Effector memory CD8-positive, alpha-beta T cell (primary cell): ENCODE measurements around the gene MTUS2.

Experiments
- ATAC-seq: fragments of 150-1000 bp; cut with Tn5 transposase; replicated peaks from 2 replicates; pipeline ENCODE4 v1.10.0; 2021; ENCODE audit warnings: mild to moderate bottlenecking, moderate library complexity
- DNase-seq, 3 experiments: peaks; one replicate each; pipeline ENCODE4 v3.0.0; 2021
- H3K27ac Mint-ChIP-seq, 2 donors: one replicate each; pipeline ENCODE4 v1.8.0; 2022; ENCODE audit warnings: mild to moderate bottlenecking in 2 of 2, mixed read lengths in 2 of 2, moderate library complexity in 2 of 2
- H3K27me3 Mint-ChIP-seq, 2 donors: one replicate each; pipeline ENCODE4 v1.8.0; 2022; ENCODE audit warnings: mixed read lengths in 2 of 2
- H3K36me3 Mint-ChIP-seq: one replicate; pipeline ENCODE4 v1.8.0; 2022; ENCODE audit warnings: mild to moderate bottlenecking, moderate library complexity, mixed read lengths; ENCODE audit not compliant: insufficient read depth
- H3K4me1 Mint-ChIP-seq, 2 donors: one replicate each; pipeline ENCODE4 v1.8.0; 2022; ENCODE audit warnings: low read depth in 2 of 2, mixed read lengths in 2 of 2
- H3K4me3 Mint-ChIP-seq, 2 donors: one replicate each; pipeline ENCODE4 v1.8.0; 2022; ENCODE audit warnings: mild to moderate bottlenecking in 2 of 2, mixed read lengths in 2 of 2, moderate library complexity in 2 of 2
- H3K9me3 Mint-ChIP-seq, 2 donors: one replicate each; pipeline ENCODE4 v1.8.0; 2022; ENCODE audit warnings: mixed read lengths in 2 of 2

The MTUS2 gene

GRCh38 chr13:29239653-29240525, 419.8 kb downstream of the MTUS2 start:
- no peak overlapping the region for H3K27ac Mint-ChIP-seq
- no peak overlapping the region for H3K4me3 Mint-ChIP-seq
- DNase-seq (no peak), ATAC-seq (no peak)
- H3K27me3 Mint-ChIP-seq, result peaks cover 0 to 43% of the 10 kb centered on the region in 2 donors
- no peaks in the 10 kb centered on the region for H3K4me1 Mint-ChIP-seq
- H3K36me3 Mint-ChIP-seq, result no peaks in the 10 kb centered on the region
- H3K9me3 Mint-ChIP-seq, result peaks cover 7 to 12% of the 10 kb centered on the region in 2 donors

- H3K4me1 Mint-ChIP-seq, result no peaks in the 10 kb centered on the region
- H3K9me3 Mint-ChIP-seq, result peaks cover 0 to 4% of the 10 kb centered on the region in 2 donors
- ATAC-seq, result no peak
- H3K27me3 Mint-ChIP-seq, result peaks cover 0 to 40% of the 10 kb centered on the region in 2 donors
- no peak overlapping the region for H3K27ac Mint-ChIP-seq
- no peaks in the 10 kb centered on the region for H3K36me3 Mint-ChIP-seq
- DNase-seq, result no peak
- H3K4me3 Mint-ChIP-seq, result no peak overlapping the region
These were observed 434.7 kb downstream of the MTUS2 start for GRCh38 chr13:29254626-29255370.

GRCh38 chr13:29255567-29255966, 435.4 kb downstream of the MTUS2 start:
- Mint-ChIP-seq H3K4me3 (no peak overlapping the region), H3K36me3 (no peaks in the 10 kb centered on the region), H3K27me3 (peaks cover 0 to 40% of the 10 kb centered on the region in 2 donors), H3K9me3 (peaks cover 0 to 4% of the 10 kb centered on the region in 2 donors), H3K4me1 (no peaks in the 10 kb centered on the region), H3K27ac (no peak overlapping the region)
- DNase-seq (no peak), ATAC-seq (no peak)

- peaks cover 0 to 23% of the 10 kb centered on the region in 2 donors for H3K27me3 Mint-ChIP-seq
- no peaks in the 10 kb centered on the region for H3K36me3 Mint-ChIP-seq
- no peaks in the 10 kb centered on the region for H3K4me1 Mint-ChIP-seq
- H3K27ac Mint-ChIP-seq, result no peak overlapping the region
- no peak for ATAC-seq
- peaks cover 0 to 9% of the 10 kb centered on the region in 2 donors for H3K9me3 Mint-ChIP-seq
- DNase-seq, result no peak
- no peak overlapping the region for H3K4me3 Mint-ChIP-seq
These were observed 440.5 kb downstream of the MTUS2 start for GRCh38 chr13:29260684-29261083.

GRCh38 chr13:29266261-29266660, 446.1 kb downstream of the MTUS2 start:
- ATAC-seq (no peak), DNase-seq (no peak)
- no peak overlapping the region for H3K27ac Mint-ChIP-seq
- peaks cover 0 to 5% of the 10 kb centered on the region in 2 donors for H3K27me3 Mint-ChIP-seq
- H3K4me3 Mint-ChIP-seq, result no peak overlapping the region
- H3K36me3 Mint-ChIP-seq, result no peaks in the 10 kb centered on the region
- no peaks in the 10 kb centered on the region for H3K4me1 Mint-ChIP-seq
- H3K9me3 Mint-ChIP-seq, result peaks cover 0 to 5% of the 10 kb centered on the region in 2 donors

- Mint-ChIP-seq H3K4me3 (no peak overlapping the region), H3K9me3 (peaks cover 0 to 5% of the 10 kb centered on the region in 2 donors), H3K27me3 (peaks cover 0 to 5% of the 10 kb centered on the region in 2 donors), H3K27ac (no peak overlapping the region), H3K36me3 (no peaks in the 10 kb centered on the region), H3K4me1 (no peaks in the 10 kb centered on the region)
- ATAC-seq (no peak), DNase-seq (no peak)
These were observed 446.9 kb downstream of the MTUS2 start for GRCh38 chr13:29266756-29267733.

GRCh38 chr13:29270271-29270985, 450.3 kb downstream of the MTUS2 start:
- Mint-ChIP-seq H3K27ac (no peak overlapping the region), H3K27me3 (peaks cover 0 to 5% of the 10 kb centered on the region in 2 donors), H3K4me3 (no peak overlapping the region), H3K36me3 (no peaks in the 10 kb centered on the region), H3K9me3 (no peaks in the 10 kb centered on the region), H3K4me1 (no peaks in the 10 kb centered on the region)
- DNase-seq (no peak), ATAC-seq (no peak)

- Mint-ChIP-seq H3K4me3 (no peak overlapping the region), H3K27me3 (peaks cover 3 to 5% of the 10 kb centered on the region in 2 donors), H3K9me3 (no peaks in the 10 kb centered on the region), H3K27ac (no peak overlapping the region), H3K4me1 (no peaks in the 10 kb centered on the region), H3K36me3 (no peaks in the 10 kb centered on the region)
- no peak for DNase-seq
- no peak for ATAC-seq
These were observed 451.5 kb downstream of the MTUS2 start for GRCh38 chr13:29271606-29272005.

- no peak for ATAC-seq
These were observed 459.5 kb downstream of the MTUS2 start for GRCh38 chr13:29279356-29280254.

GRCh38 chr13:29281932-29282495, 461.9 kb downstream of the MTUS2 start:
- H3K36me3 Mint-ChIP-seq, result no peaks in the 10 kb centered on the region
- no peak overlapping the region for H3K27ac Mint-ChIP-seq
- peaks cover 0 to 3% of the 10 kb centered on the region in 2 donors for H3K27me3 Mint-ChIP-seq
- no peak for ATAC-seq
- H3K4me3 Mint-ChIP-seq, result no peak overlapping the region
- no peak for DNase-seq
- no peaks in the 10 kb centered on the region for H3K9me3 Mint-ChIP-seq
- no peaks in the 10 kb centered on the region for H3K4me1 Mint-ChIP-seq

More at GRCh38 chr13:29279356-29280254, 459.5 kb downstream of the MTUS2 start:
- H3K27me3 Mint-ChIP-seq, result peaks cover 0 to 10% of the 10 kb centered on the region in 2 donors
- no peak overlapping the region for H3K27ac Mint-ChIP-seq
- H3K9me3 Mint-ChIP-seq, result no peaks in the 10 kb centered on the region
- no peak overlapping the region for H3K4me3 Mint-ChIP-seq
- no peaks in the 10 kb centered on the region for H3K36me3 Mint-ChIP-seq
- DNase-seq, result no peak
- no peaks in the 10 kb centered on the region for H3K4me1 Mint-ChIP-seq

- H3K4me3 Mint-ChIP-seq, result no peak overlapping the region
- no peaks in the 10 kb centered on the region for H3K36me3 Mint-ChIP-seq
- DNase-seq (no peak), ATAC-seq (no peak)
- no peak overlapping the region for H3K27ac Mint-ChIP-seq
- peaks cover 6 to 10% of the 10 kb centered on the region in 2 donors for H3K27me3 Mint-ChIP-seq
- no peaks in the 10 kb centered on the region for H3K4me1 Mint-ChIP-seq
- peaks cover 0 to 2% of the 10 kb centered on the region in 2 donors for H3K9me3 Mint-ChIP-seq
These were observed 464.6 kb downstream of the MTUS2 start for GRCh38 chr13:29284726-29285125.
